Stimulated activated CD8-positive, alpha-beta memory T cell treated with anti-CD3 and anti-CD28 coated beads, Interleukin-4, amount 100 ng/mL, for 48 hours (primary cell): Measurements from ENCODE around the gene DTNBP1.

ENCODE experiments used
- DNase-seq: peaks from one replicate; pipeline ENCODE4 v3.0.0-alpha.2; 2020

The DTNBP1 gene

DNA sequence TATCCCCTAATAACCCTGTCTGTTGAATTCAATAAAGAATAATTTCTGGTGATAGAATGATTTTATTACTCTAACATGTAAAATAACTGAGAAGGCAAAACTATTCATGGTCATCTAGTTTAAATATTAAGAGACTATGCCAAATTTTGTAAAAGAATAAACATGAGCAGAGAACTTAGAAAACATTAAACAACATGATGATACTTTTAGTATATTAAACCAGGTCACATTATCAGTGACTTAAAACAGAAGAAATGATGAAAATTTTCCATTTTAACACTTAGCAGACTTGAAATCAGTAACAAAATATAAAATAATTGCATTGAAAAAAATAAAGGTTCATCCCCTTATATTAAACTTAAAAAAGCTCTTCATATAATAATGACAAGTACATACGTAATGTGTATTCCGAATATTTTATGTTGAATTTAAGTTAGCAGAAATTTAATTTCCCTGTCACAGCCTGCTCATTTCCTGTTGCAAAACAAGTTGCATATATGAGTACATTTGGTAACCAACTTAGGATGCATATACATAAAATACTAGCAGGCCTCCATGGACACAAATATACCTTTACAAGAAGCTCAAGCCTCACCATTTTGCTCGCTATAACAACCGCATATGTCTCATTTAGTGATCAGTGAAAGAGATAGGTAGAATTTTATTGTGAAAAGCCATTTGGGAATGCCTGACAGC is 40.6 kb downstream of the DTNBP1 start:
- DNase-seq = no peak

DNA sequence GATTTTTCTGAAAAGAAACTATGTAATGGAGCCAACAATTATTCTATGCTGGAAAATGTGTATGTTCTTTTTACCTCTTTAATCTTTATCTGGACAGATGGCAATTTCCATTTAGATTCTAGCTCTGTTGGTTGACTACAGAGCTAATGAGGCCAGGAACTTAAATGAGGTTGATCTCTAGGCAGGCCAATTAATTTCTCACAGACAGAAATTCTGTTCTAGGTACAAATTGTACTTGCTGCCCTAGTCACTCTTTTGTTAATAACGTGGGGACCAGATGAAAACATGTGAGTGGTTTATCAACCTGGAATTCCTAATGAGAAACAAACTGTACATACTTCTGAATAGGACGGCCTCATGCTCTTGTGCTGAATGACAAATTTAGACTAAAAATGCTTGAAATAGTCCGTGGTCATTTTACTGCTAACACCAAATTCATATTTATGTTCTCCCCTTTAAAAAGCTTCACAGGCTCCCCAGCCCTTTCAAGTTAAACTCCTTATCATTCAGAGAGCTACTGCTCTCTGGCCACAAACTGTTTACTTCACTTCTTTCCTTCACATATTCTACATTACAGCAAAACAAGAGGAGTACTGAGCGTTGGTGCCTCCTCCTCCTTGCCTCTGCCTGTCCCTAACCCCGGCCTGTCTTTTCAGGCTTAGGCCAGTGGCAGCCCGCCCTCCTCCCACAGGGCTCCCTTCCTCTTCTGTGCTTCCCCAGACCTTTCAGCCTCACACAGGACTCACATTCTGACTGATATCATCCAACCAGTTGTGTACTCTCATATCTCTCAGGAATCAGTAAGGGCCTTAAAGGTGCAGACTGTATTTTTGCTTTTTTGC is 41.4 kb downstream of the DTNBP1 start:
- DNase-seq = peak; percentile 42

GRCh38 chr6:15620611-15621010 is 42.2 kb downstream of the DTNBP1 start:
- no peak for DNase-seq

- DNase-seq = no peak
These were observed 43.5 kb downstream of the DTNBP1 start for GRCh38 chr6:15619330-15619729.

GRCh38 chr6:15618685-15619084 is 44.1 kb downstream of the DTNBP1 start:
- no peak for DNase-seq

DNA sequence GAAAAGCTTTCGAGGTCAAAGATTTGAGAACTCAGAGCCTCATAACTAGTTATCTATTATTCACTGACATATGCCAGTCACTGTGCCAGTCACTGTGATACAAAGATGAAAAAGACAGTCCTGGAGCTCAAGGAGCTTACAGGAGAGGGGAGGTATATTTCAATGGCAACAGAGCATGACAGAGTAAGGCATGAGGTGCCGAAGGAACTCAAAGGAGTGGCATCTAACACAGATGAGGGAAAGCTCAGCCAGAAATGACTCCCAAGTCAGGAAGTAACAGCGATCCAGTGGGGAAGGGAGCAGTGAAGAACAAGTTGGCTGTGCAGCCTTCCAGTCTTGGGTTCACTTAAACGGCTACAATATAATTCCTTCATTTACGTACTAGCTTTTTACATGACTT is 46.6 kb downstream of the DTNBP1 start:
- no peak for DNase-seq

DNA sequence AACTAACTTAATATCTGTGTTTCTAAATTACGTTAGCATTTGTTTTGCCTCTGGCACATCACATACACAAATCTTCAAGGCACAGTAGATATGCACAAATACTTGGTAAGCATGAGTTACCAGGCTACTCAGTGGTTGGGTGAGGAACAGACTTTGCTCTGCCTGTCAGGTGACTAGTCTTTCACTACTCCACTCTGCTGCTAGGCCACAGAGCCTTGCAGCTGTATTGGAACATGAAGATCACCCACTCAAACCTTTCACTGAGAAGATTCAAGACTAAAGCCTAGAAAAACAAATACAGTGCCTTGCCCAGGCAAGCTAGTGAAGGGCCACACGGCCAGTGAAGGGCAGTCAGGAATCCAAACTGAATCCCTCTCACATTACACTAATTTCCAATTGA is 47.0 kb downstream of the DTNBP1 start:
- DNase-seq = no peak

DNA sequence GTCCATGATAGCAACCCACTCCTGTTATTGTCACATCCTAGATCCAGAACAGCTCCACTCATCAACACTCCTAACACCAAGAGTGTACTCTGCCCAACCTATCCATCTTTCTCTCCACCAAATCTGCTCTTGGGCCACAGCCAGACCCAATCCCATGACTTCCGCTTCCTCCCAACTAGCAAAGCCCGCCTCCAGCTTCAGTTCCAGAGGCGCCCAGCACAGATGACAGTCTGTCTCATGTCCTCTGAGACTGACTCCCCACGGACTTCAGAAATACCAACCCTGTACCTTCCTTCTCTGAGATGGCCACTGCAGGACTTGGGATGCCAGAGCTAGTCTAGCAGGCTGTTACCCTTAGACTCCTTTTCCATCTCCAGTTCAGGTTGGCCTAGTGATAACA is 48.6 kb downstream of the DTNBP1 start:
- no peak for DNase-seq

DNA sequence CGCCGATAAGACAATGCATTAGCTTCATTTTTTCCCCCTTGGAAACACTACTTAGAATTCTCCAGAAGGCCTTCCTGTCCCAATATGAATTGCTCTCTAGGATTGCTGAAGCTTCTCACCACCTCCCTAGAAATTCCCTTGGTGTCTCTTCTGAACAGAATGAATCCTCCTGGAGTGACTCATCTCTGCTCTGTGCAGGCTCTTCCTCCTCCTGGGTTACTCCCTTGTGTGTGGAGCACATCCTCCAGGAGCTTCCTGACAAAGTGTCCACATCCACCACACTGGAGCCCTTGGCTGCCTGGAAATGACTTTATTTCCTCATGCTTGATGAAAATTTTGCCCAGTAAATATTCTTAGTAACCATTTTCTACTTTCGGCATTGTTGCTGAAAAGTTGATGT is 54.4 kb downstream of the DTNBP1 start:
- no peak for DNase-seq

DNA sequence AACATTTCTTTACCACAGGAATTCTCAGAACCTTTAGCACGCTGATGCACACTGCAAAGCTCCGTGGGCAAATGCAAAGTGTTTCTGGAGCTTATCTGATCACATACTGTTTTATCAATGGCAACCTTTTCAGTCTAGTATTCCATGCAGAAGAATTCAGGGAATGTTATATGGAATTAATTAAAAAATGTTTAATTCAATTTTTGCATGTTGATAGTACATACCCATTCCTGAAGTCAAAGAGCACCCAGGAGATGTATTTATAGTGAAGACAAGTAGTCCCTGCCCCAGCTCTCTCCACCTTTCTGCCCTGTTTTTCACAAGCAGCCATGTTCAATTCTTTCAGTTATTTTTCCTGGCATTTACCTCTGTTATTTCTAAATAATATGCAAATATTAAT is 55.2 kb downstream of the DTNBP1 start:
- DNase-seq = no peak

GRCh38 chr6:15606347-15606746 is 56.5 kb downstream of the DTNBP1 start:
- DNase-seq = no peak

- DNase-seq = no peak
These were observed 58.0 kb downstream of the DTNBP1 start for GRCh38 chr6:15604843-15605242.

DNA sequence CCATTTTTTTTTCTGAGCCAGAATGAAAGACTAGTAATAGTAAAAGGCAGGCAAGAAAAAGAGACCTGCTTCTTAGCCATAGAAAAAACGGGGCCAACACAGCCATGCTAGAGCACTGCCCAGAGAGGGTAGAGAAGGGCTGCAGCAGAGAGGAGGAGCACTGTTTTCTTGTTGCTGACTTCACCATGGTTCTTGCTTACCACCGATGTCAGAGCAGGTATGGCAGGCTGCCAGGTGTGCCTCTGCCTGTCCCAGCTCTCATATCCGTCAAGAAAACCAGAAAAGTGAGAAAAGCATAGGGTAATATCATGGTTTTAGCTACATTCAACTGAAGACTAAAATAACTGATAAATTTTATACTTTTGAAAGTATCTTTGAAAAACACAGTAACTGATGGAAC is 60.7 kb downstream of the DTNBP1 start:
- DNase-seq = no peak

- no peak for DNase-seq
These were observed 64.5 kb downstream of the DTNBP1 start for GRCh38 chr6:15598273-15598798.

DNA sequence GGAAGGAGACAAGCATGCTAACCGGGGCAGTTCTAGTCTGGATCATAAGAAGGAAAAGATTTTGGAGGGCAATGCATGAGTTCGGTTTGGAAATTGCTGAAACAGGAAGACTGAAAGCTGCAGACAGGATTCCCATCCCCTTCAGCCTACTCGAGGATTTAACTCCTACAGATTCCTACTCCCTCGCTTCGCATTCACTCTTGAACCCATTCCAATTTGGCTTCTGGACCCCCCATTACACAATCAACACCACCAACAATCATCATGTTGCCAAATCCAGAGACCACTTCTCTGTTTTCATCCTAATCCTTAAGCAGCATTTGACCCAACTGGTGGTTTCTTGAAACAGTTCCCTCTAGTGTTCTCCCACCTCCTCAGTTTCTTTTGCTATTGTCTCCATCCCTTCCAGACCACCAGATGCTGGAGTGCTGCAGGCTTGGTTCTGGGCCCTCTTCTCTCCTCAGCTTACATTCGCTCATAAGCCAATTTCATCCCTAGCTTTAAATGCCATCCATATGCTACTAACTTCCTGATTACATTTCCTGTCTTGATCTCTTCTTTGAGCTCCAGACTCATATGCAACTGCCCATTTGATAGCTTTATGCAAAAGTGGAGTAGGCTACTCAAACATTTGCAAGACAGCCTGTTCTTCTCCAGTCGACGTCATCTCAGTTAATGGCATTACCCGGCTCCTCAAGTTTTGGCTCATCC is 66.5 kb downstream of the DTNBP1 start:
- no peak for DNase-seq

GRCh38 chr6:15595461-15596173 is 67.2 kb downstream of the DTNBP1 start:
- no peak for DNase-seq

GRCh38 chr6:15594512-15595259 is 68.1 kb downstream of the DTNBP1 start:
- DNase-seq = no peak

GRCh38 chr6:15593798-15594197 is 69.0 kb downstream of the DTNBP1 start:
- DNase-seq = no peak

- DNase-seq = no peak
These were observed 70.2 kb downstream of the DTNBP1 start for GRCh38 chr6:15592610-15593009.

DNA sequence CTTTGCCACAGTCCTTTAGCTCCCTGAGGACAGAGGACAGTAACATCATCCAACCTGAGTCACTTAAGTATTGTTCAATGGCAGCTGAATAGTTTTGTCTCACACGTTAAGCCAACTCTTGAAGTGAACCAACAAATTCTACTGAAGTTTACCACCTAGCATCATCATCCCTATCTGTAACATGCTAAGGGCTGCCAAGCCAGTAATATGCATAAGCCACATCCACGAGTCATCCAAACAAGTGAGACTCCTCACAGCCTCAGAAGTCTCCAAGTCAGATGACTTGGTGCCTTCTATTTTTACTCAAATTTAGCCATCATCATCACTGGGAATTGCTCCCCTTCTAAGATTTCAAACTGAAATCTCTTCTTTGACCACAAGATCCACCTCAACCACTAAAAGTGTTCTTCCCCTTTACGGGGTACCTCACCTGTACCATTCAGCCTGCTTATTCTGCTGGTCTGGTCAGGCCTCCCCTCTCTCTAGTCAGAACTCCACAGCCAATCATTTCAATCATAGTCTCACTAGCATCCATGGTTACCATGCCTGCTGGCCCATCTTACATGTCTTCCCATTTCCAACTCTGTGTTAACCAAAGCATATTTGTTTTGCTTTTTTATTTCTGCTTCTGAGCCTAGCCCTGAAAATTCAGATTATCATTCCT is 73.7 kb downstream of the DTNBP1 start:
- DNase-seq = peak; percentile 37

GRCh38 chr6:15586503-15586902 is 76.3 kb downstream of the DTNBP1 start:
- no peak for DNase-seq
